K562 (cell line): Measurements from ENCODE around the gene SUPT5H. TPM values are rescaled to one million over a fixed set of nuclear protein-coding genes. Genes with fewer than 3 reads are reported as not detected.

Source experiments
- ADNP ChIP-seq: fragments of 200-800 bp; sonication (Bioruptor generic); IDR thresholded peaks from 2 replicates; pipeline ENCODE4 v1.6.1; 2016; ENCODE audit warnings: missing genetic modification characterization, missing compliant biosample characterization
- ARID1B ChIP-seq: fragments of 450-650 bp; IDR thresholded peaks from 2 replicates; pipeline ENCODE4 v1.6.1; 2016; ENCODE audit warnings: antibody characterized with exemption, mild to moderate bottlenecking, inconsistent platforms
- CBFA2T2 ChIP-seq: fragments of 450-650 bp; conservative IDR thresholded peaks from 2 replicates; pipeline ENCODE4 v1.6.1; 2017; ENCODE audit warnings: mild to moderate bottlenecking
- NR1H2 ChIP-seq: sonication (generic); formaldehyde crosslinking; IDR thresholded peaks from 2 replicates; pipeline ENCODE4 v1.4.0; 2020; ENCODE audit warnings: mild to moderate bottlenecking, missing genetic modification reagents
- NR2C1 ChIP-seq, 2 experiments: fragments of 450-650 bp; IDR thresholded peaks; 2 replicates each; pipeline ENCODE4 v1.6.1; 2017; ENCODE audit warnings: mild to moderate bottlenecking in 2 of 2, antibody characterized with exemption in 1 of 2, inconsistent platforms in 1 of 2, missing compliant biosample characterization in 1 of 2, missing genetic modification characterization in 1 of 2
- TCFL5 ChIP-seq: fragments of 250-450 bp; sonication (Bioruptor Pico); conservative IDR thresholded peaks from 2 replicates; pipeline ENCODE4 v1.6.1; 2021; ENCODE audit warnings: mild to moderate bottlenecking, moderate library complexity, matching md5 sums
- XRCC4 ChIP-seq: IDR thresholded peaks from one replicate; pipeline ENCODE4 v1.6.1; 2011; ENCODE audit not compliant: insufficient read depth, insufficient read length; ENCODE audit errors: extremely low read depth
- ZFX ChIP-seq: sonication (generic); formaldehyde crosslinking; IDR thresholded peaks from 2 replicates; pipeline ENCODE4 v1.8.0; 2022; ENCODE audit warnings: mild to moderate bottlenecking, missing genetic modification reagents, moderate library complexity
- ZNF695 ChIP-seq: fragments of 450-650 bp; formaldehyde crosslinking; IDR thresholded peaks from 2 replicates; pipeline ENCODE4 v1.4.0; 2020; ENCODE audit warnings: mild to moderate bottlenecking, moderate library complexity
- polyA plus RNA-seq, 8 experiments: library from polyadenylated mRNA; depleted of rRNA in 4 of 8; stranded (reverse) in 5 of 8; unstranded in 3 of 8; fragments of >200 nt; fragmentation: Nextera tagmentation in 2 of 8; fragmentation: Illumina TruSeq in 1 of 8; extraction: Ambion mirVana in 2 of 8; extraction: Trizol in 1 of 8; gene quantifications; 2 replicates each; pipeline versions ENCODE4 v1.2.1 to v1.2.3, GENCODE V29; 2011 to 2014; ENCODE audit warnings: inconsistent platforms in 1 of 8, missing spikeins in 1 of 8
- total RNA-seq, 7 experiments: library from RNA; depleted of rRNA in 6 of 7; stranded (reverse); fragments of >200 nt in 6 of 7; fragmentation: Illumina TruSeq in 2 of 7; extraction: Trizol in 2 of 7; gene quantifications; 2 replicates each; pipeline versions ENCODE4 v1.2.1 to v1.2.3, GENCODE V29; 2011 to 2021; ENCODE audit warnings: low replicate concordance in 1 of 7
- TF ChIP-seq, protein P1 (sequence below): fragments of 200-600 bp; sonication (generic); IDR thresholded peaks from one replicate; pipeline ENCODE4 v1.6.1; 2012; ENCODE audit warnings: mild to moderate bottlenecking, low read depth, low read length, inconsistent platforms
- TF ChIP-seq, protein P2 (sequence below): fragments of 250-450 bp; sonication (Bioruptor Pico); IDR thresholded peaks from 2 replicates; pipeline ENCODE4 v1.5.0; 2021
- TF ChIP-seq, protein P3 (sequence below): sonication (generic); formaldehyde crosslinking; IDR thresholded peaks from 2 replicates; pipeline ENCODE4 v1.9.0; 2022; ENCODE audit warnings: mild to moderate bottlenecking, missing genetic modification reagents
- TF ChIP-seq, protein P4 (sequence below): fragments of 250-450 bp; sonication (Bioruptor Pico); IDR thresholded peaks from 2 replicates; pipeline ENCODE4 v1.8.0; 2022; ENCODE audit warnings: moderate library complexity, mild to moderate bottlenecking, inconsistent platforms

Gene SUPT5H
- total and polyA plus RNA-seq, 9 of the 15 experiments (the other 6 are each of a cell fraction or from before 2014, with no cell fraction given), result 13.3 to 85.9 (median 35.9) TPM

DNA sequence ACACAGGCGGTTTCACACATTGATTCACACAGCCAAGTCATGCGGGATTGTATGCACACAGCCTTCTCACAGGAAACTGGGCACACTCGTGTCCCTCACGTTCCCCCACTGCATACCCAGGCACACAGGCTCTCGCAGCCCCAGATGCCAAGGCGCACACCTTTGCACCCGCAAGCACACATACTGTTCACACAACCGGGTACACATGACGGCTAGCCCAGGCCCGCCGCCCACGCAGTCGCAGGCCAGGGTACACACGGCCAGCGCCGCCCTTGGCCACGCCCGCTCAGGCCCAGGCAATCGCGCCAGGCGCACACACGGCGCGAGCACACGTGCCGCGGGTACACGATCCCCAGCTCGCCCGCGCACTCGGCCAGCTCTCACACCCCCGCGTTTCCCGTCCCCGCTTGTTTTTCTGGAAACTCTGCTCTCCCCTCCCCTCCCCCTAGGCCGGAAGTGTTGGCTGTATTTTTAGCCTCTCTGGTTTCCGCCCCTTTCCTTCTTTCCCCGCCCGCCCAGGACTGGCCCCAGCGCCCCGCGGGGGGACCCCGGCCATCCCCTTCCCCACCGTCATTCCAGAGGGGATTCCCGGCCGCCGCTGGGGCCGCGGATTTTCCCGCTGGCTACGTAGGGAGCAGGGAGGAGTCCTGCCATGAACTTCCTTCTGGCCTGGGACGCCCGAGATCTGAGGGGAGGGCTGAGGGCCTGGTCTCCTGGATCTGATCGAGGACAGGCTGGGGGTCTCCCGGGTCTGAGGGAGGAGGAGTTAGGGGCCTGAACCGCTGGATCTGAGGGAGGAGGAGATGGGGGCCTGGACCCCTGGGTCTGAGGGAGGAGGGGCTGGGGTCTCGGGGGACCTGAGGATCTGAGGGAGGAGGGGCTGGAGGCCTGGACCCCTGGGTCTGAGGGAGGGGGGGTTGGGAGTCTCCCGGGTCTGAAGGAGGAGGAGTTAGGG, 42.8 kb upstream of the SUPT5H start (continued):
- TF ChIP-seq, protein P1, sequence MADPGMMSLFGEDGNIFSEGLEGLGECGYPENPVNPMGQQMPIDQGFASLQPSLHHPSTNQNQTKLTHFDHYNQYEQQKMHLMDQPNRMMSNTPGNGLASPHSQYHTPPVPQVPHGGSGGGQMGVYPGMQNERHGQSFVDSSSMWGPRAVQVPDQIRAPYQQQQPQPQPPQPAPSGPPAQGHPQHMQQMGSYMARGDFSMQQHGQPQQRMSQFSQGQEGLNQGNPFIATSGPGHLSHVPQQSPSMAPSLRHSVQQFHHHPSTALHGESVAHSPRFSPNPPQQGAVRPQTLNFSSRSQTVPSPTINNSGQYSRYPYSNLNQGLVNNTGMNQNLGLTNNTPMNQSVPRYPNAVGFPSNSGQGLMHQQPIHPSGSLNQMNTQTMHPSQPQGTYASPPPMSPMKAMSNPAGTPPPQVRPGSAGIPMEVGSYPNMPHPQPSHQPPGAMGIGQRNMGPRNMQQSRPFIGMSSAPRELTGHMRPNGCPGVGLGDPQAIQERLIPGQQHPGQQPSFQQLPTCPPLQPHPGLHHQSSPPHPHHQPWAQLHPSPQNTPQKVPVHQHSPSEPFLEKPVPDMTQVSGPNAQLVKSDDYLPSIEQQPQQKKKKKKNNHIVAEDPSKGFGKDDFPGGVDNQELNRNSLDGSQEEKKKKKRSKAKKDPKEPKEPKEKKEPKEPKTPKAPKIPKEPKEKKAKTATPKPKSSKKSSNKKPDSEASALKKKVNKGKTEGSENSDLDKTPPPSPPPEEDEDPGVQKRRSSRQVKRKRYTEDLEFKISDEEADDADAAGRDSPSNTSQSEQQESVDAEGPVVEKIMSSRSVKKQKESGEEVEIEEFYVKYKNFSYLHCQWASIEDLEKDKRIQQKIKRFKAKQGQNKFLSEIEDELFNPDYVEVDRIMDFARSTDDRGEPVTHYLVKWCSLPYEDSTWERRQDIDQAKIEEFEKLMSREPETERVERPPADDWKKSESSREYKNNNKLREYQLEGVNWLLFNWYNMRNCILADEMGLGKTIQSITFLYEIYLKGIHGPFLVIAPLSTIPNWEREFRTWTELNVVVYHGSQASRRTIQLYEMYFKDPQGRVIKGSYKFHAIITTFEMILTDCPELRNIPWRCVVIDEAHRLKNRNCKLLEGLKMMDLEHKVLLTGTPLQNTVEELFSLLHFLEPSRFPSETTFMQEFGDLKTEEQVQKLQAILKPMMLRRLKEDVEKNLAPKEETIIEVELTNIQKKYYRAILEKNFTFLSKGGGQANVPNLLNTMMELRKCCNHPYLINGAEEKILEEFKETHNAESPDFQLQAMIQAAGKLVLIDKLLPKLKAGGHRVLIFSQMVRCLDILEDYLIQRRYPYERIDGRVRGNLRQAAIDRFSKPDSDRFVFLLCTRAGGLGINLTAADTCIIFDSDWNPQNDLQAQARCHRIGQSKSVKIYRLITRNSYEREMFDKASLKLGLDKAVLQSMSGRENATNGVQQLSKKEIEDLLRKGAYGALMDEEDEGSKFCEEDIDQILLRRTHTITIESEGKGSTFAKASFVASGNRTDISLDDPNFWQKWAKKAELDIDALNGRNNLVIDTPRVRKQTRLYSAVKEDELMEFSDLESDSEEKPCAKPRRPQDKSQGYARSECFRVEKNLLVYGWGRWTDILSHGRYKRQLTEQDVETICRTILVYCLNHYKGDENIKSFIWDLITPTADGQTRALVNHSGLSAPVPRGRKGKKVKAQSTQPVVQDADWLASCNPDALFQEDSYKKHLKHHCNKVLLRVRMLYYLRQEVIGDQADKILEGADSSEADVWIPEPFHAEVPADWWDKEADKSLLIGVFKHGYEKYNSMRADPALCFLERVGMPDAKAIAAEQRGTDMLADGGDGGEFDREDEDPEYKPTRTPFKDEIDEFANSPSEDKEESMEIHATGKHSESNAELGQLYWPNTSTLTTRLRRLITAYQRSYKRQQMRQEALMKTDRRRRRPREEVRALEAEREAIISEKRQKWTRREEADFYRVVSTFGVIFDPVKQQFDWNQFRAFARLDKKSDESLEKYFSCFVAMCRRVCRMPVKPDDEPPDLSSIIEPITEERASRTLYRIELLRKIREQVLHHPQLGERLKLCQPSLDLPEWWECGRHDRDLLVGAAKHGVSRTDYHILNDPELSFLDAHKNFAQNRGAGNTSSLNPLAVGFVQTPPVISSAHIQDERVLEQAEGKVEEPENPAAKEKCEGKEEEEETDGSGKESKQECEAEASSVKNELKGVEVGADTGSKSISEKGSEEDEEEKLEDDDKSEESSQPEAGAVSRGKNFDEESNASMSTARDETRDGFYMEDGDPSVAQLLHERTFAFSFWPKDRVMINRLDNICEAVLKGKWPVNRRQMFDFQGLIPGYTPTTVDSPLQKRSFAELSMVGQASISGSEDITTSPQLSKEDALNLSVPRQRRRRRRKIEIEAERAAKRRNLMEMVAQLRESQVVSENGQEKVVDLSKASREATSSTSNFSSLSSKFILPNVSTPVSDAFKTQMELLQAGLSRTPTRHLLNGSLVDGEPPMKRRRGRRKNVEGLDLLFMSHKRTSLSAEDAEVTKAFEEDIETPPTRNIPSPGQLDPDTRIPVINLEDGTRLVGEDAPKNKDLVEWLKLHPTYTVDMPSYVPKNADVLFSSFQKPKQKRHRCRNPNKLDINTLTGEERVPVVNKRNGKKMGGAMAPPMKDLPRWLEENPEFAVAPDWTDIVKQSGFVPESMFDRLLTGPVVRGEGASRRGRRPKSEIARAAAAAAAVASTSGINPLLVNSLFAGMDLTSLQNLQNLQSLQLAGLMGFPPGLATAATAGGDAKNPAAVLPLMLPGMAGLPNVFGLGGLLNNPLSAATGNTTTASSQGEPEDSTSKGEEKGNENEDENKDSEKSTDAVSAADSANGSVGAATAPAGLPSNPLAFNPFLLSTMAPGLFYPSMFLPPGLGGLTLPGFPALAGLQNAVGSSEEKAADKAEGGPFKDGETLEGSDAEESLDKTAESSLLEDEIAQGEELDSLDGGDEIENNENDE, result no peak
- TF ChIP-seq TCFL5 (CRISPR knock-in tag), result no peak
- TF ChIP-seq, protein P2, sequence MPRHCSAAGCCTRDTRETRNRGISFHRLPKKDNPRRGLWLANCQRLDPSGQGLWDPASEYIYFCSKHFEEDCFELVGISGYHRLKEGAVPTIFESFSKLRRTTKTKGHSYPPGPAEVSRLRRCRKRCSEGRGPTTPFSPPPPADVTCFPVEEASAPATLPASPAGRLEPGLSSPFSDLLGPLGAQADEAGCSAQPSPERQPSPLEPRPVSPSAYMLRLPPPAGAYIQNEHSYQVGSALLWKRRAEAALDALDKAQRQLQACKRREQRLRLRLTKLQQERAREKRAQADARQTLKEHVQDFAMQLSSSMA (CRISPR knock-in tag), result no peak
- peak; percentile 24; the same call in 1 of the 2 replicates for TF ChIP-seq CBFA2T2
- peak; percentile 67 for TF ChIP-seq ARID1B
- peak; percentile 96 for TF ChIP-seq ZFX (CRISPR knock-in tag)
- no peak for TF ChIP-seq XRCC4
- TF ChIP-seq, protein P3, sequence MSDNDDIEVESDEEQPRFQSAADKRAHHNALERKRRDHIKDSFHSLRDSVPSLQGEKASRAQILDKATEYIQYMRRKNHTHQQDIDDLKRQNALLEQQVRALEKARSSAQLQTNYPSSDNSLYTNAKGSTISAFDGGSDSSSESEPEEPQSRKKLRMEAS, result peak; percentile 94
- no peak for TF ChIP-seq ADNP (tag)
- no peak for TF ChIP-seq NR2C1 (IDR thresholded peaks at IDR 0.05)
- TF ChIP-seq NR2C1 (tag; IDR thresholded peaks at IDR 0.05), result no peak
- TF ChIP-seq, protein P4, sequence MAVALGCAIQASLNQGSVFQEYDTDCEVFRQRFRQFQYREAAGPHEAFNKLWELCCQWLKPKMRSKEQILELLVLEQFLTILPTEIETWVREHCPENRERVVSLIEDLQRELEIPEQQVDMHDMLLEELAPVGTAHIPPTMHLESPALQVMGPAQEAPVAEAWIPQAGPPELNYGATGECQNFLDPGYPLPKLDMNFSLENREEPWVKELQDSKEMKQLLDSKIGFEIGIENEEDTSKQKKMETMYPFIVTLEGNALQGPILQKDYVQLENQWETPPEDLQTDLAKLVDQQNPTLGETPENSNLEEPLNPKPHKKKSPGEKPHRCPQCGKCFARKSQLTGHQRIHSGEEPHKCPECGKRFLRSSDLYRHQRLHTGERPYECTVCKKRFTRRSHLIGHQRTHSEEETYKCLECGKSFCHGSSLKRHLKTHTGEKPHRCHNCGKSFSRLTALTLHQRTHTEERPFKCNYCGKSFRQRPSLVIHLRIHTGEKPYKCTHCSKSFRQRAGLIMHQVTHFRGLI (CRISPR knock-in tag), result no peak
- no peak for TF ChIP-seq NR1H2 (CRISPR knock-in tag)
- TF ChIP-seq ZNF695 (CRISPR knock-in tag), result no peak; the same call in 1 of the 2 replicates
